Astrocyte (in vitro differentiated cells and primary cell): ENCODE measurements around the gene DLST. TPM values are rescaled to one million over a fixed set of nuclear protein-coding genes. Genes with fewer than 3 reads are reported as not detected.

ENCODE experiments used
- DNase-seq: peaks from one replicate; pipeline ENCODE4 v3.0.0-alpha.2; 2010; ENCODE audit warnings: low read depth
- FAIRE-seq: peaks from 2 replicates; lab custom pipeline; 2011; peaks lifted over from hg19 to GRCh38; lab: Jason Lieb, UNC
- H2AFZ ChIP-seq: 2 replicates; pipeline ENCODE4 v1.6.0; 2012; ENCODE audit warnings: low read depth, low read length, inconsistent platforms
- H3K27ac ChIP-seq: 2 replicates; pipeline ENCODE4 v1.5.1; 2011; ENCODE audit warnings: low read depth, low read length, inconsistent platforms
- H3K27me3 ChIP-seq: 2 replicates; pipeline ENCODE4 v1.6.0; 2011; ENCODE audit warnings: low read length, inconsistent platforms; ENCODE audit not compliant: insufficient read depth
- H3K36me3 ChIP-seq: 2 replicates; pipeline ENCODE4 v1.5.1; 2011; ENCODE audit warnings: low read length, inconsistent platforms; ENCODE audit not compliant: insufficient read depth
- H3K4me1 ChIP-seq: 2 replicates; pipeline ENCODE4 v1.5.1; 2011; ENCODE audit warnings: low read length, inconsistent platforms; ENCODE audit not compliant: insufficient read depth
- H3K4me2 ChIP-seq: 2 replicates; pipeline ENCODE4 v1.6.0; 2012; ENCODE audit warnings: low read length, inconsistent platforms
- H3K4me3 ChIP-seq: 2 replicates; pipeline ENCODE4 v1.5.1; 2011; ENCODE audit warnings: low read depth, mild to moderate bottlenecking, low read length, inconsistent platforms; ENCODE audit not compliant: insufficient read depth
- H3K79me2 ChIP-seq: 2 replicates; pipeline ENCODE4 v1.6.0; 2012; ENCODE audit warnings: mild to moderate bottlenecking, low read length, inconsistent platforms; ENCODE audit not compliant: insufficient read depth
- H3K9ac ChIP-seq: 2 replicates; pipeline ENCODE4 v1.6.0; 2012; ENCODE audit warnings: mild to moderate bottlenecking, low read length, inconsistent platforms
- H3K9me3 ChIP-seq: 2 replicates; pipeline ENCODE4 v1.5.1; 2012; ENCODE audit warnings: low read depth, mild to moderate bottlenecking, low read length, inconsistent platforms; ENCODE audit not compliant: insufficient read depth
- H4K20me1 ChIP-seq: 2 replicates; pipeline ENCODE4 v1.6.0; 2012; ENCODE audit warnings: low read length, inconsistent platforms; ENCODE audit not compliant: insufficient read depth
- H3K27ac Mint-ChIP-seq: one replicate; pipeline ENCODE4 v1.8.0; 2021; ENCODE audit warnings: mild to moderate bottlenecking, mixed read lengths; ENCODE audit not compliant: unreplicated experiment
- H3K27me3 Mint-ChIP-seq: one replicate; pipeline ENCODE4 v1.8.0; 2021; ENCODE audit warnings: low read depth, mixed read lengths; ENCODE audit not compliant: unreplicated experiment
- H3K36me3 Mint-ChIP-seq: one replicate; pipeline ENCODE4 v1.8.0; 2021; ENCODE audit warnings: low read depth, mixed read lengths; ENCODE audit not compliant: unreplicated experiment
- H3K4me1 Mint-ChIP-seq: one replicate; pipeline ENCODE4 v1.8.0; 2021; ENCODE audit warnings: low read depth, mixed read lengths; ENCODE audit not compliant: unreplicated experiment
- H3K4me3 Mint-ChIP-seq: one replicate; pipeline ENCODE4 v1.8.0; 2021; ENCODE audit warnings: mild to moderate bottlenecking, moderate library complexity, mixed read lengths; ENCODE audit not compliant: unreplicated experiment
- H3K9me3 Mint-ChIP-seq: one replicate; pipeline ENCODE4 v1.8.0; 2021; ENCODE audit warnings: mild to moderate bottlenecking, mixed read lengths; ENCODE audit not compliant: unreplicated experiment
- CTCF ChIP-seq: IDR thresholded peaks from 2 replicates; pipeline ENCODE4 v1.5.1; 2011; ENCODE audit warnings: low read depth, mild to moderate bottlenecking, inconsistent platforms, low read length, moderate library complexity; ENCODE audit not compliant: insufficient read depth
- EZH2 ChIP-seq: IDR thresholded peaks from 2 replicates; pipeline ENCODE4 v1.6.1; 2012; ENCODE audit warnings: mild to moderate bottlenecking, low read length, inconsistent platforms; ENCODE audit not compliant: insufficient read depth
- total RNA-seq: library from RNA; stranded (reverse); gene quantifications from 2 replicates; pipeline ENCODE4 v1.2.1, GENCODE V29; 2021

The DLST gene
- total RNA-seq, 1 donor from 2014 or later, result 90.6 TPM

- H3K27me3 ChIP-seq, result no peaks in the 10 kb centered on the region
- no peak for DNase-seq
- no peak overlapping the region for H3K27ac ChIP-seq
- Mint-ChIP-seq H3K4me1 (peaks cover 8% of the 10 kb centered on the region), H3K9me3 (no peaks in the 10 kb centered on the region), H3K36me3 (peaks cover 6% of the 10 kb centered on the region), H3K27me3 (peaks cover 19% of the 10 kb centered on the region), H3K27ac (no peak overlapping the region), H3K4me3 (no peak overlapping the region)
- H3K4me1 ChIP-seq, result peaks cover 11% of the 10 kb centered on the region
- H4K20me1 ChIP-seq, result no peaks in the 10 kb centered on the region
- H3K4me2 ChIP-seq, result no peak overlapping the region
- H3K9me3 ChIP-seq, result no peaks in the 10 kb centered on the region
- no peak for FAIRE-seq
- no peak overlapping the region for H3K4me3 ChIP-seq
- no peak overlapping the region for H2AFZ ChIP-seq
- H3K9ac ChIP-seq, result no peak overlapping the region
- no peak for TF ChIP-seq EZH2
- peak; percentile 46 for TF ChIP-seq CTCF
- no peaks in the 10 kb centered on the region for H3K36me3 ChIP-seq
- no peaks in the 10 kb centered on the region for H3K79me2 ChIP-seq
Observed at GRCh38 chr14:74945261-74945851, 63.6 kb downstream of the DLST start.

DNA sequence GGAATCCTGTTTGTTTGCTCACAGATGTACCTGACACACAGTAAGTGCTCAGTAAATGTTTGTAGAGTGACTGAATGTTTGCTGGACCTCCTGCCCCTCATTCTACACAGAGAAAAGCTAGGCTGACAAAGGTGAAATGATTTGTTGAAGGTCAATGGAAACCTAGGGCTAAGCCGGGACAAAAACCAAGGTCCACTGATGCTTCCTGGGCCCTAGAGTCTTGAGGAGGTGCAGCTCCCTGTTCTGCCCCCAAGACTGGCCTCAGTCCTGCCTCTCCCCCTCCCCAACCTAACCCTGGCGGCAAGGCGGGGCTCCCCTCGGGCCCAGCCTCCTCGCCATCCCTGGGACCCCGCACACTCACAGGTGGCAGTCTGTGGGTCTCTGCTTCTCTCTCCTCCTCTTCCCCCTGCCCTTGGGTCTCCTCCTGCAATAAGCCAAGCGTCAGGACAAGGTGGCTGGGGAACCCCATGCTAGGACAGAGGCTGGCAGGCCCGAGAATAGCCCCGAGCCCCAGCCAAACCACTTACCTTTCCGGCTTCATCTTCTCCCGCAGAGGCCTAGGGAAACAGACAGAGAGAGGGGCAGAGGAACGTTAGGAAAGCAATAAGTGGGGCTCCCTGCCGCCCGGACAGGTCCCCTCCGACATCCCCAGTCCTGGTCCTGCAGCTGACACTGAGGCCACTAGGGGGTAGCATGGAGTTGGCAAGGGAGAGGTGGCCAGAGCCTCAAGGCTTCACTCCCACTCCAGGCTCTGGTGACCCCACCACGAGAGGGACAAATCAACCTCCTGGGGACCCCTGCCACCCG is 64.3 kb downstream of the DLST start:
- Mint-ChIP-seq H3K4me1 (peaks cover 8% of the 10 kb centered on the region), H3K36me3 (peaks cover 6% of the 10 kb centered on the region), H3K27ac (peak overlapping the region; percentile 58), H3K27me3 (peaks cover 21% of the 10 kb centered on the region), H3K9me3 (no peaks in the 10 kb centered on the region), H3K4me3 (no peak overlapping the region)
- Histone ChIP-seq H3K9me3 (no peaks in the 10 kb centered on the region), H3K4me2 (peak overlapping the region; percentile 37), H3K4me1 (peaks cover 10% of the 10 kb centered on the region), H3K9ac (no peak overlapping the region), H4K20me1 (no peaks in the 10 kb centered on the region), H3K79me2 (no peaks in the 10 kb centered on the region), H3K27ac (no peak overlapping the region), H3K27me3 (no peaks in the 10 kb centered on the region), H3K36me3 (no peaks in the 10 kb centered on the region), H3K4me3 (no peak overlapping the region), H2AFZ (peak overlapping the region; percentile 74)
- no peak for TF ChIP-seq EZH2
- TF ChIP-seq CTCF, result peak; percentile 76
- FAIRE-seq (no peak), DNase-seq (peak; percentile 22)
